Measurements from ENCODE around the gene CYP3A7.
"Not testable (repeated sequence)": the region's sequence is repeated elsewhere in the genome, so short reads cannot be mapped to it uniquely, and the experiment has no call there.

CYP3A7 gene

GRCh38 chr7:99742737-99743394, 7.9 kb upstream of the CYP3A7 start:
- no peak overlapping the region for H3K4me3 ChIP-seq (ENCODE audit: low read depth, low read length)
- H3K27me3 ChIP-seq: no peaks in the 10 kb centered on the region
- no peaks in the 10 kb centered on the region for H3K9me3 ChIP-seq
- H3K4me1 ChIP-seq: no peaks in the 10 kb centered on the region
- no peak for DNase-seq
- H3K36me3 ChIP-seq: no peaks in the 10 kb centered on the region
- TF ChIP-seq CTCF (IDR thresholded peaks at IDR 0.05; ENCODE audit: low read depth, low read length): no peak

- H3K4me1 ChIP-seq: no peaks in the 10 kb centered on the region
- no peaks in the 10 kb centered on the region for H3K9me3 ChIP-seq
- no peak for DNase-seq
- no peak overlapping the region for H3K4me3 ChIP-seq (ENCODE audit: low read depth, low read length)
- no peaks in the 10 kb centered on the region for H3K36me3 ChIP-seq
- TF ChIP-seq CTCF (IDR thresholded peaks at IDR 0.05; ENCODE audit: low read depth, low read length): no peak
- no peaks in the 10 kb centered on the region for H3K27me3 ChIP-seq
Observed at GRCh38 chr7:99741441-99741795, 6.4 kb upstream of the CYP3A7 start.

- Histone ChIP-seq H3K4me3 (ENCODE audit: low read depth, low read length) (no peak overlapping the region), H3K9me3 (no peaks in the 10 kb centered on the region), H3K27me3 (no peaks in the 10 kb centered on the region), H3K36me3 (no peaks in the 10 kb centered on the region), H3K4me1 (no peaks in the 10 kb centered on the region)
- TF ChIP-seq CTCF (IDR thresholded peaks at IDR 0.05; ENCODE audit: low read depth, low read length): no peak
- DNase-seq: no peak
Observed at GRCh38 chr7:99740573-99741440, 5.8 kb upstream of the CYP3A7 start.

- DNase-seq: no peak
Observed at GRCh38 chr7:99739699-99740572, 4.9 kb upstream of the CYP3A7 start.

GRCh38 chr7:99737726-99738125, 2.7 kb upstream of the CYP3A7 start:
- TF ChIP-seq CTCF (IDR thresholded peaks at IDR 0.05; ENCODE audit: low read depth, low read length): no peak

More at GRCh38 chr7:99739699-99740572, 4.9 kb upstream of the CYP3A7 start:
- Histone ChIP-seq H3K4me1 (no peaks in the 10 kb centered on the region), H3K4me3 (ENCODE audit: low read depth, low read length) (no peak overlapping the region), H3K36me3 (no peaks in the 10 kb centered on the region), H3K9me3 (no peaks in the 10 kb centered on the region), H3K27me3 (no peaks in the 10 kb centered on the region)
- no peak for TF ChIP-seq CTCF (IDR thresholded peaks at IDR 0.05; ENCODE audit: low read depth, low read length)

GRCh38 chr7:99736667-99737066, 1.7 kb upstream of the CYP3A7 start:
- not testable (repeated sequence) for H3K36me3 ChIP-seq; H3K4me3 ChIP-seq (ENCODE audit: low read depth, low read length); H3K4me1 ChIP-seq; H3K9me3 ChIP-seq; DNase-seq; H3K27me3 ChIP-seq

More at GRCh38 chr7:99737726-99738125, 2.7 kb upstream of the CYP3A7 start:
- H3K4me3 ChIP-seq (ENCODE audit: low read depth, low read length): no peak overlapping the region
- no peaks in the 10 kb centered on the region for H3K4me1 ChIP-seq
- H3K36me3 ChIP-seq: no peaks in the 10 kb centered on the region
- no peak for DNase-seq
- H3K27me3 ChIP-seq: no peaks in the 10 kb centered on the region; the same call in 1 of the 2 replicates
- no peaks in the 10 kb centered on the region for H3K9me3 ChIP-seq
